PC-3 (cell line): ENCODE results near the gene CASD1. TPM values are rescaled to one million over a fixed set of nuclear protein-coding genes. Genes with fewer than 3 reads are reported as not detected.

Source experiments
- ATAC-seq: fragments of 200-7000 bp; cut with Tn5 transposase; 2 replicates; pipeline ENCODE4 v1.9.1; 2020; ENCODE audit warnings: mild to moderate bottlenecking, moderate library complexity
- BruUV-seq: library from RNA; stranded (reverse); fragments of 400-500 nt; replicated peaks from 2 replicates; lab custom pipeline; 2021; lab: Mats Ljungman, UMichigan
- CTCF ChIA-PET: fragments of 300-600 bp; sonication (Branson Sonifier 250); formaldehyde crosslinking; loops from one replicate; lab custom pipeline; 2022; ENCODE audit warnings: antibody characterized with exemption; lab: Charles Lee
- POLR2A ChIA-PET: fragments of 300-600 bp; sonication (Branson Sonifier 250); formaldehyde crosslinking; loops from one replicate; lab custom pipeline; 2022; ENCODE audit warnings: antibody characterized with exemption; ENCODE audit not compliant: unreplicated experiment; lab: Charles Lee
- DNase-seq: peaks from one replicate; pipeline ENCODE4 v3.0.0-alpha.2; 2015
- H2AFZ ChIP-seq: fragments of 300-600 bp; sonication (generic); 2 replicates; pipeline ENCODE4 v1.6.0; 2016; ENCODE audit warnings: antibody characterized with exemption, low read length
- H3F3A ChIP-seq: fragments of 300-600 bp; sonication (generic); one replicate; pipeline ENCODE4 v1.6.0; 2017; ENCODE audit warnings: antibody characterized with exemption, low read length, control low read depth, mild to moderate bottlenecking; ENCODE audit not compliant: unreplicated experiment
- H3K27ac ChIP-seq: fragments of 300-600 bp; sonication (generic); 2 replicates; pipeline ENCODE4 v1.5.1; 2016; ENCODE audit warnings: mild to moderate bottlenecking, low read length
- H3K27me3 ChIP-seq: fragments of 300-600 bp; sonication (generic); 2 replicates; pipeline ENCODE4 v1.6.1; 2016; ENCODE audit warnings: low read length, mixed read lengths
- H3K36me3 ChIP-seq: fragments of 300-600 bp; sonication (generic); 2 replicates; pipeline ENCODE4 v1.6.1; 2016; ENCODE audit warnings: low read depth, mixed run types, low read length, mixed read lengths
- H3K4me1 ChIP-seq: fragments of 300-600 bp; sonication (generic); 2 replicates; pipeline ENCODE4 v1.5.1; 2016; ENCODE audit warnings: low read length; ENCODE audit not compliant: insufficient read depth
- H3K4me2 ChIP-seq: fragments of 300-600 bp; sonication (generic); 2 replicates; pipeline ENCODE4 v1.6.0; 2016; ENCODE audit warnings: low read length
- H3K4me3 ChIP-seq: fragments of 300-600 bp; sonication (generic); 2 replicates; pipeline ENCODE4 v1.5.1; 2016; ENCODE audit warnings: mild to moderate bottlenecking, low read length, mixed read lengths
- H3K79me2 ChIP-seq: fragments of 300-600 bp; sonication (generic); 2 replicates; pipeline ENCODE4 v1.6.1; 2017; ENCODE audit warnings: low read length, mixed read lengths
- H3K9ac ChIP-seq: fragments of 300-600 bp; sonication (generic); 2 replicates; pipeline ENCODE4 v1.6.0; 2016; ENCODE audit warnings: mild to moderate bottlenecking, low read length
- H3K9me2 ChIP-seq: fragments of 300-600 bp; sonication (generic); replicated peaks from 2 replicates; pipeline ENCODE4 v1.6.1; 2016; ENCODE audit warnings: mixed run types, low read length, mixed read lengths
- H3K9me3 ChIP-seq: fragments of 300-600 bp; sonication (generic); 2 replicates; pipeline ENCODE4 v1.6.1; 2016; ENCODE audit warnings: low read length, mixed read lengths
- H4K20me1 ChIP-seq: fragments of 300-600 bp; sonication (generic); 2 replicates; pipeline ENCODE4 v1.6.1; 2016; ENCODE audit warnings: low read length, mixed read lengths
- EZH2 ChIP-seq: fragments of 300-600 bp; sonication (generic); IDR thresholded peaks from one replicate; pipeline ENCODE4 v1.6.1; 2017; ENCODE audit warnings: antibody characterized with exemption, mild to moderate bottlenecking, low read length; ENCODE audit not compliant: unreplicated experiment
- EZH2phosphoT487 ChIP-seq: fragments of 300-600 bp; sonication (generic); IDR thresholded peaks from 2 replicates; pipeline ENCODE4 v1.6.1; 2018; ENCODE audit warnings: mild to moderate bottlenecking, antibody characterized with exemption, low read length, borderline replicate concordance
- intact Hi-C: fragments of 100-400 bp; cut with micrococcal nuclease; formaldehyde crosslinking; loops from 2 replicates; pipeline ENCODE4 v1.9.0; 2023
- total RNA-seq: library from RNA; depleted of rRNA; stranded (reverse); fragments of >200 nt; gene quantifications from 2 replicates; pipeline ENCODE4 v1.2.3, GENCODE V29; 2014
- TF ChIP-seq, protein P1 (sequence below): fragments of 300-600 bp; sonication (generic); conservative IDR thresholded peaks from 2 replicates; pipeline ENCODE4 v1.5.1; 2017; ENCODE audit warnings: antibody characterized with exemption, low read depth, mild to moderate bottlenecking, low read length

The CASD1 gene
- total RNA-seq, 1 experiment from 2014 or later: 9.3 TPM

DNA sequence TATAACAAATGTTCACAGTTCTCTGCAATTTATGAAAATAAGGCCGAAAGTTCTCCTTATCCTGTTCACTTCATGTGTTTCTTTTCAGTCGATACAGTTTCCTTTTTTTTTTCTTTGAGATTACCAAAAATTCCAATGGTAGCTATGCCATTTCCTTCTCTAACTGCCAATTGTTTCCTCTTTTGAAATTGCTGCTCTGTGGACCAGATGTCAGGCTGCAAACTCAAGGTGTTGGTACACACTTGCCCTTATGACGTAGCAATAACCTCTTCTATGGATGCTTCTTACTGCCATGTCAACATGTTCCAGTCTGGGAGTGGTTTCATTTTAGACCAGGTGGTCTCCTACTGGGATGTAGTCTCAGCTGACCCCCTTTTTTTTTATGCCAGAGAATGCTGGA is 52.9 kb downstream of the CASD1 start:
- DNase-seq (no peak), ATAC-seq (no peak)
- H3F3A ChIP-seq: no peaks in the 10 kb centered on the region
- H3K36me3 ChIP-seq: no peaks in the 10 kb centered on the region
- no peaks in the 10 kb centered on the region for H3K9me2 ChIP-seq
- no peak overlapping the region for H3K4me3 ChIP-seq
- H3K27ac ChIP-seq: no peak overlapping the region
- H3K4me2 ChIP-seq: no peak overlapping the region
- POLR2A ChIA-PET: no interaction called here
- H3K27me3 ChIP-seq: no peaks in the 10 kb centered on the region
- BruUV-seq: no TSS peak
- no peaks in the 10 kb centered on the region for H3K9me3 ChIP-seq
- TF ChIP-seq, protein P1, sequence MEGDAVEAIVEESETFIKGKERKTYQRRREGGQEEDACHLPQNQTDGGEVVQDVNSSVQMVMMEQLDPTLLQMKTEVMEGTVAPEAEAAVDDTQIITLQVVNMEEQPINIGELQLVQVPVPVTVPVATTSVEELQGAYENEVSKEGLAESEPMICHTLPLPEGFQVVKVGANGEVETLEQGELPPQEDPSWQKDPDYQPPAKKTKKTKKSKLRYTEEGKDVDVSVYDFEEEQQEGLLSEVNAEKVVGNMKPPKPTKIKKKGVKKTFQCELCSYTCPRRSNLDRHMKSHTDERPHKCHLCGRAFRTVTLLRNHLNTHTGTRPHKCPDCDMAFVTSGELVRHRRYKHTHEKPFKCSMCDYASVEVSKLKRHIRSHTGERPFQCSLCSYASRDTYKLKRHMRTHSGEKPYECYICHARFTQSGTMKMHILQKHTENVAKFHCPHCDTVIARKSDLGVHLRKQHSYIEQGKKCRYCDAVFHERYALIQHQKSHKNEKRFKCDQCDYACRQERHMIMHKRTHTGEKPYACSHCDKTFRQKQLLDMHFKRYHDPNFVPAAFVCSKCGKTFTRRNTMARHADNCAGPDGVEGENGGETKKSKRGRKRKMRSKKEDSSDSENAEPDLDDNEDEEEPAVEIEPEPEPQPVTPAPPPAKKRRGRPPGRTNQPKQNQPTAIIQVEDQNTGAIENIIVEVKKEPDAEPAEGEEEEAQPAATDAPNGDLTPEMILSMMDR: no peak
- TF ChIP-seq EZH2phosphoT487: no peak
- no peak for TF ChIP-seq EZH2
- H3K79me2 ChIP-seq: no peaks in the 10 kb centered on the region
- H4K20me1 ChIP-seq: no peaks in the 10 kb centered on the region
- 0 out of 2 replicates have a peak, but pooled peaks cover 8% of the 10 kb centered on the region for H3K4me1 ChIP-seq
- H2AFZ ChIP-seq: no peak overlapping the region
- intact Hi-C loops: no loop called here
- CTCF ChIA-PET: no interaction called here
- no peak overlapping the region for H3K9ac ChIP-seq

DNA sequence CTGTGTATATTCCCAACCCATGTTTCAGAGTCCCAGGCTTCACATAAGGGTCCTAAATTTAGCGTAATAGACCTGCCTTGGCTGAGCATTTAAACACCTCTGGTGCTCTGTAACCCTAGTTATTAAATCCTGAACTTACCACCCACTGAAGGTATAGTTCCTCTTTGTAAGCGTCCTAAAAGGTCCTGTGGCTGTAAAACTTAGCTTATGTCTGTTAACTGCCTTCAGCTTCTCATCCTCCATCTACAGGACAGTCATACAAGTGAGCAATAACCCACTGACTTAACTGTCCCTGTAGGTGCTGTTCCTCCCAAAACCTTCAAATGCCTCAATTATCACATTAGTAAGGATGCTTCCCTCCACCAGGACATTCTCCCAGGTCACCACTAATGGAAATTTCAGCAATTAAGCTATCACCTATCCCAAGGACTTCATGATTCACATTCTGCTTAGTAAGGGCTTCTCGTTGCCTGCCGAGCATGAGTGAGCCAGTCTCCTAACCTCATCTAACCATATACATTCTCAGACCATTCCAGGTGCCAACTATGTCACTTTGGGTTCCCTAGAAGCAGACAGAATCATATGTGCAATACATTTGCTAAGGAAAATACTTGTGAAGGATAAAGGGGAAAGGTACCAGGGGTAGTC is 55.8 kb downstream of the CASD1 start:
- Histone ChIP-seq H3K27me3 (no peaks in the 10 kb centered on the region), H3K36me3 (no peaks in the 10 kb centered on the region), H3K9ac (no peak overlapping the region), H4K20me1 (no peaks in the 10 kb centered on the region), H3K79me2 (no peaks in the 10 kb centered on the region), H3K9me2 (no peaks in the 10 kb centered on the region), H3F3A (no peaks in the 10 kb centered on the region), H3K4me2 (no peak overlapping the region), H3K4me3 (no peak overlapping the region), H3K4me1 (0 out of 2 replicates have a peak, but pooled peaks cover 8% of the 10 kb centered on the region), H2AFZ (no peak overlapping the region), H3K27ac (no peak overlapping the region), H3K9me3 (no peaks in the 10 kb centered on the region)
- DNase-seq (no peak), ATAC-seq (no peak)
- ChIA-PET POLR2A (interaction anchor here (0.5 kb wide), 1 partner anchor 747 kb away, joined by 3 read pairs; no protein-coding TSS in a partner anchor), CTCF (no interaction called here)
- no TSS peak for BruUV-seq
- intact Hi-C loops: no loop called here
- no peak for TF ChIP-seq EZH2phosphoT487
- no peak for TF ChIP-seq EZH2
- TF ChIP-seq, protein P1: no peak

DNA sequence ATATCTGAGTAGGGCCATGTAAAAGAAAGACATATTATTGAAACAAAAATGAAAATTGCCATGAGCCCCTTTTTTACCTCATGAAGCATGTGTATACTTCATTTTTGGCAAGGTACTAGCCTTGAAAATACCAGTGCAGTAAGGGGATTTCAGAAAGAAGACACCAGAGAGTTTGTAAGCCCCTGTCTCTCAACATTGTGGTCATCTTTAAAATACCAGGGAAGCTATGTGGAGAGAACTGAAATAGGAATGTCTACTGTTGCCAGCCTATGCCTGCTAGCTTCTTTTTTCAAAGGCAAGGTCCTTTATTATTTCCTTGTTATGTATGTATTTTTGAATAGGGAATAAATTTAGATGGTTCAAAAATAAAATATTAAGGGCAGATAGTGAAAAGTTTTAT is 57.8 kb downstream of the CASD1 start:
- no peaks in the 10 kb centered on the region for H3K9me3 ChIP-seq
- H3F3A ChIP-seq: no peaks in the 10 kb centered on the region
- no peak overlapping the region for H3K4me3 ChIP-seq
- CTCF ChIA-PET: no interaction called here
- intact Hi-C loops: no loop called here
- H3K36me3 ChIP-seq: no peaks in the 10 kb centered on the region
- no peaks in the 10 kb centered on the region for H3K27me3 ChIP-seq
- H3K4me1 ChIP-seq: no peaks in the 10 kb centered on the region
- no TSS peak for BruUV-seq
- DNase-seq (no peak), ATAC-seq (no peak)
- H4K20me1 ChIP-seq: no peaks in the 10 kb centered on the region
- H3K9me2 ChIP-seq: no peaks in the 10 kb centered on the region
- TF ChIP-seq EZH2 (no peak), EZH2phosphoT487 (no peak)
- H3K9ac ChIP-seq: no peak overlapping the region
- H3K4me2 ChIP-seq: no peak overlapping the region
- H2AFZ ChIP-seq: no peak overlapping the region
- H3K79me2 ChIP-seq: no peaks in the 10 kb centered on the region
- no peak overlapping the region for H3K27ac ChIP-seq
- POLR2A ChIA-PET: no interaction called here
